ENCODE results near the gene POP5. TPM values are rescaled to one million over a fixed set of nuclear protein-coding genes. Genes with fewer than 3 reads are reported as not detected.

Gene POP5
- total RNA-seq, 1 experiment from 2014 or later, result 43.7 TPM

- ChIA-PET POLR2A (no interaction called here), CTCF (no interaction called here)
- Histone ChIP-seq H3K4me1 (ENCODE audit: control insufficient read depth, insufficient read depth, low read length) (peaks cover 38% of the 10 kb centered on the region), H3K36me3 (ENCODE audit: control insufficient read depth, insufficient read depth, low read length) (no peaks in the 10 kb centered on the region), H3K27ac (ENCODE audit: low read length) (peak overlapping the region; percentile 76), H3K9me3 (ENCODE audit: control insufficient read depth, insufficient read depth, low read depth, low read length) (no peaks in the 10 kb centered on the region), H3K4me3 (ENCODE audit: low read depth in 2 of 2, low read length in 2 of 2) (peak overlapping the region; percentile 10 to 21; a peak in 3 of 4 replicates), H3K27me3 (ENCODE audit: control insufficient read depth, insufficient read depth, low read length) (no peaks in the 10 kb centered on the region)
- TF ChIP-seq SIN3A (IDR thresholded peaks at IDR 0.05; ENCODE audit: borderline replicate concordance, insufficient read depth, low read depth, low read length), result no peak
- no peak for TF ChIP-seq TCF7L2 (IDR thresholded peaks at IDR 0.05; ENCODE audit: low read depth, low read length)
- no peak for TF ChIP-seq CTCF (IDR thresholded peaks at IDR 0.05)
- TF ChIP-seq REST (IDR thresholded peaks at IDR 0.05; ENCODE audit: insufficient read depth in 1 of 2, low read depth in 2 of 2, low read length in 1 of 2), result no peak
- no peak for TF ChIP-seq POLR2AphosphoS5 (IDR thresholded peaks at IDR 0.05; ENCODE audit: low read depth, low read length)
- BruUV-seq (replicated peaks), result no TSS peak
- ATAC-seq (no peak), DNase-seq (ENCODE audit: low read depth, low spot score) (no peak)
- in situ Hi-C loops (cut with HindIII; ENCODE audit: low pct_unique_long_range_greater_than_20kb, low sequenced_read_pairs) (no loop called here), intact Hi-C loops (cut with micrococcal nuclease; ENCODE audit: unreplicated experiment) (no loop called here)
Observed at GRCh38 chr12:120537856-120538220, 43.4 kb downstream of the POP5 start.

- Histone ChIP-seq H3K27me3 (ENCODE audit: control insufficient read depth, insufficient read depth, low read length) (no peaks in the 10 kb centered on the region), H3K36me3 (ENCODE audit: control insufficient read depth, insufficient read depth, low read length) (no peaks in the 10 kb centered on the region), H3K4me1 (ENCODE audit: control insufficient read depth, insufficient read depth, low read length) (peaks cover 38% of the 10 kb centered on the region), H3K27ac (ENCODE audit: low read length) (peak overlapping the region; percentile 92), H3K9me3 (ENCODE audit: control insufficient read depth, insufficient read depth, low read depth, low read length) (no peaks in the 10 kb centered on the region), H3K4me3 (ENCODE audit: low read depth in 2 of 2, low read length in 2 of 2) (peak overlapping the region; percentile 86 to 88)
- intact Hi-C loops (cut with micrococcal nuclease; ENCODE audit: unreplicated experiment), result no loop called here
- BruUV-seq (replicated peaks), result no TSS peak
- CTCF ChIA-PET, result interaction anchor here (0.6 kb wide), 1 partner anchor 404 kb away, joined by 7 read pairs; no protein-coding TSS in a partner anchor
- in situ Hi-C loops (cut with HindIII; ENCODE audit: low pct_unique_long_range_greater_than_20kb, low sequenced_read_pairs), result no loop called here
- no peak for DNase-seq (ENCODE audit: low read depth, low spot score)
- TF ChIP-seq TCF7L2 (IDR thresholded peaks at IDR 0.05; ENCODE audit: low read depth, low read length) (no peak), POLR2AphosphoS5 (IDR thresholded peaks at IDR 0.05; ENCODE audit: low read depth, low read length) (no peak), CTCF (IDR thresholded peaks at IDR 0.05) (no peak), SIN3A (IDR thresholded peaks at IDR 0.05; ENCODE audit: borderline replicate concordance, insufficient read depth, low read depth, low read length) (no peak), REST (IDR thresholded peaks at IDR 0.05; ENCODE audit: insufficient read depth in 1 of 2, low read depth in 2 of 2, low read length in 1 of 2) (no peak)
- POLR2A ChIA-PET, result interaction anchor here (0.6 kb wide), 1 partner anchor 23 kb away, joined by 7 read pairs; no protein-coding TSS in a partner anchor
- ATAC-seq, result no peak
Observed at GRCh38 chr12:120536064-120536791, 45.0 kb downstream of the POP5 start.
